Measurements from ENCODE around the gene CTRL.

DNA sequence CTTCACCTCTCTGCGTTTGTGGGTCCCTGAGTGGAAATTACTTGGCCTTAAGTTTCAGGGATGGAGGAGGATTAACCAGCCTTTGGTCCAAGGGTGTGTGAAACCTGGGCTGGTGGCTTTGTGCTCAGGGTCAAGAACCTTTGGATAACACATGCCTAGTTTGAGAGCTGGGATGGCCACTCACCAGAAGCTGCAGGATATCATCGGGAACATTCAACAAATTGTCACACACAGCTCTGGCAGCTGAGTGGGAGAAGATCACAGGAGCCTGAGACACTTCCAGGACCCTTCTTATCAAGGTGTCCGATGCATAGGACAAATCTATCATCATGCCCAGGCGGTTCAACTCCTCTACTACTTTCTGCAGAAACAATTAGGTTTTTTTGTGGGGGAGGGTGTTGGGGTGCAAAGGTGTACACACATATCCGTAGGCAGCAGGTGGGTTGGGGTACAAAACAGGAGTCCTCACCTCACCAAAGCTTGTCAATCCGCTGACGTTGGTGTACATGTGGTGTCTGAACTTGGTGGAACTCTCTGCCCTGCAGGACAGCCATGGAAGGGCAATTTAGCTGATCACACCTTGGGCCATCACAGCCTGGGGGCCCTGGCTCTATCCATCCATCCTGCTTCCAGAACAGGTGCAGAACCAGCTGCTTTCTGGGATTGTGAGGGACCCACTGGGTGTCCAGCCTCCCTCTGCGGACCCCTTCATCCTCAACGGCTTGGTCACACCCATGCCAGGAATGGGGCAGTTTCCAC, 46.0 kb upstream of the CTRL start:
- TF ChIP-seq POLR2AphosphoS5 (IDR thresholded peaks at IDR 0.05; ENCODE audit: low read depth, low read length) (no peak), POLR2A (IDR thresholded peaks at IDR 0.05; ENCODE audit: low read depth, low read length) (no peak)

All from GM12892 (cell line).